ENCODE data around the gene SLC22A23. TPM values are rescaled to one million over a fixed set of nuclear protein-coding genes. Genes with fewer than 3 reads are reported as not detected.

Gene SLC22A23
- total RNA-seq, 1 donor from 2014 or later: 0.05 TPM

DNA sequence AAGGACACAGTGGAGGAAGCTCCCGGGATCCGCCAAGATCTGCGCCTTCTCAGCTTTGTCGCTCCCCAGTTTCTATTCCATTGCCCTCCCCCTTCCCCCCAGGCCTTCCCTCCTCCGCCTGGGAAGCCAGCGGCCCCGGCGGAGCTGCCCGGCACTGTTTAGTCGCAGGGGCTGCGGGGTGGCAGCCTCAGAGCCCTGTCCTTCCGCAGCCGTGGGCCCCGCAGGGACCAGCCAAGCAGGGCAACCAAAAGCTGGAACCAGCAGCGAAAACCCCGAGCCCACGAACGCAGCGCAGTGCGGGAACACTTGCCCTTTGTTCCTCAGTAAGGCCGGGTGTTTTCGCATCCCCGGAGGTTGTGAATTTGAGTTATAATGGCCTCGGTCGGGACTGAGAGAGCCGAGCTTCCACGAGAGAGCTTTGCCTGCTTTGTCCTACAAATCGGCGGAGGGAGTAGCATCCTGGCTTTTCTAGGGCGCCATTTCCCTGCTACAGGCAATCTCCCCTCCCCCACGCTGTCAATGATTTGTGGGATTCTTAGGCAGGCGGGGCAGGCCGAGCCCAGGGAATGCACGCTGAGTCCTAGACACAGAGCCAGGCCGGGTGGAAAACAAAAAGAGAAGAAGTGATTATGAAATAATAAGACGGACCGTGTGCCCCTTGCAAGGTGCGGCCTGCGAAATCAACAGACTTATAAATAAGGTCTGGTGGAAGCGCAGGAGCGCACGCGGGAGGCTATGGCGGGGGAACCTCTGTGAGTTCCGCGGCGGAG, 225.4 kb downstream of the SLC22A23 start:
- Mint-ChIP-seq H3K27me3 (ENCODE audit: insufficient read depth) (peaks cover 76% of the 10 kb centered on the region), H3K4me1 (ENCODE audit: low read depth) (peaks cover 42% of the 10 kb centered on the region), H3K4me3 (no peak overlapping the region), H3K27ac (peak overlapping the region; percentile 3), H3K9me3 (no peaks in the 10 kb centered on the region), H3K36me3 (ENCODE audit: low read depth) (no peaks in the 10 kb centered on the region)
- no peak for DNase-seq (ENCODE audit: low spot score)
- intact Hi-C loops (cut with micrococcal nuclease): loop anchor here (2.0 kb wide), 1 partner anchor 227 kb away; no protein-coding TSS in a partner anchor

GRCh38 chr6:3230900-3231246, 226.0 kb downstream of the SLC22A23 start:
- no peaks in the 10 kb centered on the region for H3K36me3 Mint-ChIP-seq (ENCODE audit: low read depth)
- peaks cover 46% of the 10 kb centered on the region for H3K4me1 Mint-ChIP-seq (ENCODE audit: low read depth)
- no peak overlapping the region for H3K27ac Mint-ChIP-seq
- H3K4me3 Mint-ChIP-seq: no peak overlapping the region
- H3K27me3 Mint-ChIP-seq (ENCODE audit: insufficient read depth): peaks cover 76% of the 10 kb centered on the region
- H3K9me3 Mint-ChIP-seq: no peaks in the 10 kb centered on the region
- DNase-seq (ENCODE audit: low spot score): no peak
- intact Hi-C loops (cut with micrococcal nuclease): loop anchor here (2.0 kb wide), 1 partner anchor 228 kb away; no protein-coding TSS in a partner anchor

DNA sequence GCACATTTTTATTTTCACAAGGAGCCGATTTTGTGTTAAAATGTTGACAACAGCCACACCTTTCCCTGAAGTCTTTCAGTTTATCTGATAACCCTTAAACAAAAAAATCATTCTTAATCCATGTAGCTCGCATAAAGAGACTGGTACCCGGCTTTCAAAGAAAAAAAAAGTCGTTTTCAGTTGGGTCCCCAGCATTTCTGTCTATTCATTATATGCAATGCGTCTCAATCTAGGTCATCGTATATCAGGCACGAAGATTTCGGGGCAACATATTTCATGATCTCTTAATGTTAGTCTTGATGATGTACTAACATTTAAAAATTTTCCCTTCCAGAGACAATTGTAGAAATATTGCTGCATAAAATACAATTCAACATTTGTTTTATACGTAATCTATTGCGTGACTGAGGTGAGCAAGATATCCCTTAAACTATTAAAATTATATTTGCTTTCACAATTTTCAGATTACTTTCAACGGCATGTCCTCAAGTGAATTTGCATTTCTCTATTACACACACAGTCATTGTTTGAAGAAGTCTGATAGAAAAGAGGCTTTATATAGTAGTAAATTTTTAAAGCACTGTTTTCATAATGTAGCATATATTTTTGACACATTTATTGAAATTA, 226.5 kb downstream of the SLC22A23 start:
- intact Hi-C loops (cut with micrococcal nuclease): loop anchor here (2.0 kb wide), 1 partner anchor 228 kb away; no protein-coding TSS in a partner anchor
- H3K36me3 Mint-ChIP-seq (ENCODE audit: low read depth): no peaks in the 10 kb centered on the region
- no peak overlapping the region for H3K27ac Mint-ChIP-seq
- no peak for DNase-seq (ENCODE audit: low spot score)
- peaks cover 46% of the 10 kb centered on the region for H3K4me1 Mint-ChIP-seq (ENCODE audit: low read depth)
- H3K9me3 Mint-ChIP-seq: no peaks in the 10 kb centered on the region
- peaks cover 77% of the 10 kb centered on the region for H3K27me3 Mint-ChIP-seq (ENCODE audit: insufficient read depth)
- no peak overlapping the region for H3K4me3 Mint-ChIP-seq

GRCh38 chr6:3229566-3230178, 227.2 kb downstream of the SLC22A23 start:
- Mint-ChIP-seq H3K4me3 (peak overlapping the region; percentile 40), H3K4me1 (ENCODE audit: low read depth) (peaks cover 46% of the 10 kb centered on the region), H3K27ac (no peak overlapping the region), H3K27me3 (ENCODE audit: insufficient read depth) (peaks cover 74% of the 10 kb centered on the region), H3K9me3 (no peaks in the 10 kb centered on the region), H3K36me3 (ENCODE audit: low read depth) (no peaks in the 10 kb centered on the region)
- DNase-seq (ENCODE audit: low spot score): no peak
- intact Hi-C loops (cut with micrococcal nuclease): loop anchor here (2.0 to 5.0 kb wide), 4 partner anchors 69 to 1852 kb away; no protein-coding TSS in a partner anchor

- DNase-seq (ENCODE audit: low spot score): no peak
- Mint-ChIP-seq H3K27ac (peak overlapping the region; percentile 69), H3K4me1 (ENCODE audit: low read depth) (peaks cover 46% of the 10 kb centered on the region), H3K9me3 (no peaks in the 10 kb centered on the region), H3K27me3 (ENCODE audit: insufficient read depth) (peaks cover 76% of the 10 kb centered on the region), H3K4me3 (peak overlapping the region; percentile 73), H3K36me3 (ENCODE audit: low read depth) (no peaks in the 10 kb centered on the region)
- intact Hi-C loops (cut with micrococcal nuclease): loop anchor here (2.0 to 5.0 kb wide), 3 partner anchors 68 to 1852 kb away; no protein-coding TSS in a partner anchor
Measured at GRCh38 chr6:3228771-3229565, 227.9 kb downstream of the SLC22A23 start.

GRCh38 chr6:3228046-3228671, 228.7 kb downstream of the SLC22A23 start:
- intact Hi-C loops (cut with micrococcal nuclease): loop anchor here (2.0 to 5.0 kb wide), 3 partner anchors 67 to 1851 kb away; no protein-coding TSS in a partner anchor
- peaks cover 46% of the 10 kb centered on the region for H3K4me1 Mint-ChIP-seq (ENCODE audit: low read depth)

DNA sequence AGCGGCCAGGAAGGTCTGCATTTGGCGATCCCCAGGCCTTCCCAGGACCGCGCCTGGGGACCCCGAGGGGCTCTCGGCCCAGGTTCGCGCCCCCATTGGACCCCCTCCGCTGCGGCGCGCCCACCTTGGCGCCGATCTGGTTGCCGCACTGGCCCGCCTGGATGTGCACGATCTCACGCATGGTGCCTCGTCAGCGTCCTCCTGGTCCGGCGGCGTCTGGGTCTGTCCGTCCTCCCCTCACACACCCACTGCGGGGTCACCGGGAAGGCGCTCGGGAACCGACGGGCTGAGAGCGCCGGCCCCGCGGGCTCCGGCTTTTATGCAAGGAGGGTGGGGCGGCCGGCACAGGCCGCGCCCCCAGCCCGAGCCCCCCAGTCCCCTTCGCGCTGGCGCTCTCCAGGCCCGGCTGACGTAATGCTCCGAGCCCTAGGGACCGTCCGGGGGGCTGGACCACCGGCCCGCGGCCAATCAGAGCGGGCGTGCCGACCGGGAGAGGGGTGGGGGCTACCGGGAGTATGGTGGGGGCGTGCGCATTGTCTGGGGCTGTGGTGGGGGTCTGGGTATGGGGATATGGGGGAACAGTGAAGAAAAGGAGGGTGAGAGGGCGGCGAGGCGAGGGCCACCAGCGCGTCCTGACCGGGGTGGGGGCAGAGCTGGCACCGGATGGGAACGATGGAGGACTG, 229.3 kb downstream of the SLC22A23 start, which contains the start of gene TUBB2B:
Gene TUBB2B (minus strand): TSS at position 291 of the 683 bp plus-strand sequence. CDS start 110 bp downstream, at position 181.
- H3K4me1 Mint-ChIP-seq (ENCODE audit: low read depth): peaks cover 46% of the 10 kb centered on the region

More at GRCh38 chr6:3228046-3228671, 228.7 kb downstream of the SLC22A23 start:
- Mint-ChIP-seq H3K9me3 (no peaks in the 10 kb centered on the region), H3K27me3 (ENCODE audit: insufficient read depth) (peaks cover 77% of the 10 kb centered on the region), H3K36me3 (ENCODE audit: low read depth) (no peaks in the 10 kb centered on the region), H3K27ac (no peak overlapping the region), H3K4me3 (peak overlapping the region; percentile 66)
- DNase-seq (ENCODE audit: low spot score): no peak

DNA sequence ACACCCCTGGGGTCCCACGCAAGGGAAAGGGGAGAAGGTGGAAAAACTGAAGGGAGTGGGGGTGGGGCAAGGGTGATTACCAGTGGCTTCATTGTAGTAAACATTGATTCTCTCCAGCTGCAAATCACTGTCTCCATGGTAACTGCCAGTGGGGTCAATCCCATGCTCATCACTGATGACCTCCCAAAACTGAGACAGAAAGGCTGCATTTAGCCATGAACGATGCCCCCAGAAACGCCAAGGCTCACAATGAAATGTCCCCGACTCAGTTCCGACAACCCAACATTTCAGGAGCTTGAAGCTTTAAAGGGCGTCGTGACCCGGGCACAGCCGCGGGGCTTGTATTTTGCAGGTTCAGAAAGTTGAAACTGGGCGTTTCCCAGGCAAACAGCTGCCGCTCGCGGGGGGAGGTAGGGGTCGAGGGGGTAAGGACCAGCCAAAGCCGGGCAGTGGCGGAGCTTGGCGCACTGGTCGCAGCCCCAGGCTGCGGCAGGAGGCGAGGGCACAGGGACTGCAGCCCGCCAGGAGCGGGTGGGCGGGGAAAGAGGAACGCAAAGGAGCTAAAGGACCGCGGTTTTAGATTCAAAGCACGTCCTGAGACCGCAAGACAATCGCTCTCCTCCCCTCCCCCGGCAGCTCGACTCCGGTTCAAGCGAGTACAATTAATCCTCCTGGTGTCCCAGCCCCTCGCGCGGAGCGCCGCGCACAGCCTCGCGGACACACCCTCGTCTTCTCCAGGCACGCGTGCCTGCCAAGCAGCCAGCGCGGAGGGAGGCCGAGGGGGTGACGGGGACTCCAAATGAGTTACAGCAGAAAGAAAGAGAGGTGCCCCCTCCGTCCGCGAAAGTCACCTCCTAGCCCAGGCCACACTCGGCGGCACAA, 230.1 kb downstream of the SLC22A23 start:
- Mint-ChIP-seq H3K27me3 (ENCODE audit: insufficient read depth) (peaks cover 72% of the 10 kb centered on the region), H3K9me3 (peaks cover 5% of the 10 kb centered on the region), H3K36me3 (ENCODE audit: low read depth) (no peaks in the 10 kb centered on the region), H3K4me3 (peak overlapping the region; percentile 71), H3K4me1 (ENCODE audit: low read depth) (peaks cover 38% of the 10 kb centered on the region), H3K27ac (no peak overlapping the region)
- DNase-seq (ENCODE audit: low spot score): no peak
- intact Hi-C loops (cut with micrococcal nuclease): loop anchor here (2.0 to 5.0 kb wide), 3 partner anchors 18 to 1849 kb away; no protein-coding TSS in a partner anchor

More for the DNA sequence above, 229.3 kb downstream of the SLC22A23 start, which contains the start of gene TUBB2B:
- Mint-ChIP-seq H3K36me3 (ENCODE audit: low read depth) (no peaks in the 10 kb centered on the region), H3K4me3 (peak within 1 kb of the TSS; percentile 71), H3K9me3 (no peaks in the 10 kb centered on the region), H3K27me3 (ENCODE audit: insufficient read depth) (peaks cover 75% of the 10 kb centered on the region), H3K27ac (no peak within 1 kb of the TSS)
- intact Hi-C loops (cut with micrococcal nuclease): loop anchor here (2.0 to 5.0 kb wide), 4 partner anchors 19 to 1850 kb away; no protein-coding TSS in a partner anchor
- DNase-seq (ENCODE audit: low spot score): no peak

GRCh38 chr6:3226042-3226441, 230.8 kb downstream of the SLC22A23 start:
- H3K4me1 Mint-ChIP-seq (ENCODE audit: low read depth): peaks cover 33% of the 10 kb centered on the region
- peaks cover 5% of the 10 kb centered on the region for H3K9me3 Mint-ChIP-seq
- H3K4me3 Mint-ChIP-seq: no peak overlapping the region
- no peaks in the 10 kb centered on the region for H3K36me3 Mint-ChIP-seq (ENCODE audit: low read depth)
- no peak for DNase-seq (ENCODE audit: low spot score)
- peaks cover 65% of the 10 kb centered on the region for H3K27me3 Mint-ChIP-seq (ENCODE audit: insufficient read depth)
- intact Hi-C loops (cut with micrococcal nuclease): loop anchor here (2.0 to 5.0 kb wide), 3 partner anchors 17 to 1849 kb away; no protein-coding TSS in a partner anchor
- H3K27ac Mint-ChIP-seq: no peak overlapping the region

GRCh38 chr6:3222506-3223038, 234.3 kb downstream of the SLC22A23 start:
- Mint-ChIP-seq H3K27me3 (ENCODE audit: insufficient read depth) (peaks cover 52% of the 10 kb centered on the region), H3K9me3 (peaks cover 5% of the 10 kb centered on the region), H3K4me1 (ENCODE audit: low read depth) (peaks cover 11% of the 10 kb centered on the region), H3K27ac (no peak overlapping the region), H3K36me3 (ENCODE audit: low read depth) (no peaks in the 10 kb centered on the region), H3K4me3 (no peak overlapping the region)
- intact Hi-C loops (cut with micrococcal nuclease): no loop called here
- DNase-seq (ENCODE audit: low spot score): no peak
